H1 (cell line): ENCODE data around the gene GPR68. TPM values are rescaled to one million over a fixed set of nuclear protein-coding genes. Genes with fewer than 3 reads are reported as not detected.

ENCODE experiments used
- CTCF ChIA-PET: fragments of 300-600 bp; sonication (Branson Sonifier 250); formaldehyde crosslinking; loops from one replicate; lab custom pipeline; 2021; ENCODE audit not compliant: partially characterized antibody; lab: Charles Lee
- POLR2A ChIA-PET: fragments of 300-600 bp; sonication (Branson Sonifier 250); formaldehyde crosslinking; loops from one replicate; lab custom pipeline; 2021; ENCODE audit warnings: inconsistent platforms; ENCODE audit not compliant: partially characterized antibody; lab: Charles Lee
- DNase-seq, 2 experiments: peaks; one replicate each; pipeline versions ENCODE4 v3.0.0 to v3.0.0-alpha.2; 2010 to 2022; ENCODE audit warnings: low spot score in 2 of 2, low read depth in 1 of 2, mixed read lengths in 1 of 2
- FAIRE-seq: peaks from 2 replicates; lab custom pipeline; 2011; peaks lifted over from hg19 to GRCh38; lab: Jason Lieb, UNC
- H2AFZ ChIP-seq: 2 replicates; pipeline ENCODE4 v1.8.1; 2012; ENCODE audit warnings: low read length, inconsistent platforms
- H2AK5ac ChIP-seq: 2 replicates; pipeline ENCODE4 v1.6.1; 2013; ENCODE audit warnings: low read depth, low read length
- H2BK120ac ChIP-seq: replicated peaks from 2 replicates; pipeline ENCODE3; 2013; ENCODE audit warnings: low read depth, low read length, inconsistent platforms
- H2BK12ac ChIP-seq: 2 replicates; pipeline ENCODE4 v1.6.1; 2013; ENCODE audit warnings: low read depth, low read length
- H2BK15ac ChIP-seq: 2 replicates; pipeline ENCODE4 v1.6.1; 2013; ENCODE audit warnings: low read length
- H2BK20ac ChIP-seq: 2 replicates; pipeline ENCODE4 v1.6.1; 2013; ENCODE audit warnings: low read length
- H2BK5ac ChIP-seq: 2 replicates; pipeline ENCODE4 v1.6.1; 2013; ENCODE audit warnings: low read depth, low read length
- H3K14ac ChIP-seq: 2 replicates; pipeline ENCODE4 v1.6.1; 2013; ENCODE audit warnings: inconsistent platforms; ENCODE audit not compliant: insufficient read length
- H3K18ac ChIP-seq: 2 replicates; pipeline ENCODE4 v1.6.1; 2013; ENCODE audit warnings: low read length; ENCODE audit errors: extremely low read depth
- H3K23ac ChIP-seq: 2 replicates; pipeline ENCODE4 v1.6.1; 2013; ENCODE audit warnings: inconsistent platforms; ENCODE audit not compliant: insufficient read length
- H3K23me2 ChIP-seq: 2 replicates; pipeline ENCODE4 v1.6.1; 2013; ENCODE audit warnings: low read depth, low read length
- H3K27ac ChIP-seq: 2 replicates; pipeline ENCODE4 v1.6.1; 2011; ENCODE audit warnings: low read depth, low read length, inconsistent platforms
- H3K27me3 ChIP-seq, 4 experiments: replicated peaks in 1 of 4; 1 replicate in 1 of 4; 2 replicates in 3 of 4; pipeline versions ENCODE4 v1.6.1 to v1.8.1; 2011 to 2013; ENCODE audit warnings: low read length in 3 of 4, mild to moderate bottlenecking in 3 of 4, inconsistent platforms in 2 of 4, mixed read lengths in 2 of 4, moderate library complexity in 1 of 4; ENCODE audit not compliant: control insufficient read depth in 3 of 4, insufficient read depth in 3 of 4; ENCODE audit errors: extremely low read depth in 1 of 4
- H3K36me3 ChIP-seq, 4 experiments: 2 replicates each; pipeline versions ENCODE4 v1.6.1 to v1.8.1; 2011 to 2013; ENCODE audit warnings: mild to moderate bottlenecking in 4 of 4, low read length in 3 of 4, moderate library complexity in 2 of 4, control low read depth in 1 of 4, inconsistent platforms in 1 of 4; ENCODE audit not compliant: insufficient read depth in 4 of 4, control insufficient read depth in 2 of 4
- H3K4ac ChIP-seq: replicated peaks from 2 replicates; pipeline ENCODE3; 2013; ENCODE audit warnings: low read length, low read depth, mixed read lengths, inconsistent platforms; ENCODE audit not compliant: insufficient read length
- H3K4me1 ChIP-seq, 4 experiments: replicated peaks in 1 of 4; 1 replicate in 1 of 4; 2 replicates in 3 of 4; pipeline versions ENCODE4 v1.6.1 to v1.8.1; 2011 to 2013; ENCODE audit warnings: low read length in 3 of 4, inconsistent platforms in 2 of 4, mixed read lengths in 1 of 4; ENCODE audit not compliant: insufficient read depth in 4 of 4, control insufficient read depth in 3 of 4
- H3K4me2 ChIP-seq, 2 experiments: 2 replicates each; pipeline versions ENCODE4 v1.6.1 to v1.8.1; 2011 to 2013; ENCODE audit warnings: low read depth in 2 of 2, low read length in 2 of 2, control low read depth in 1 of 2, inconsistent platforms in 1 of 2, mild to moderate bottlenecking in 1 of 2; ENCODE audit not compliant: insufficient read depth in 1 of 2
- H3K4me3 ChIP-seq, 4 experiments: fragments of 200-600, 300-600 bp in 1 of 4; sonication (generic), shearing (Covaris generic), sonication (Bioruptor Twin) in 1 of 4; 2 replicates each; pipeline versions ENCODE4 v1.5.1 to v1.8.1; 2011 to 2016; ENCODE audit warnings: low read length in 4 of 4, low read depth in 3 of 4, control low read depth in 2 of 4, inconsistent platforms in 2 of 4, mild to moderate bottlenecking in 2 of 4, mixed read lengths in 1 of 4, moderate library complexity in 1 of 4; ENCODE audit not compliant: insufficient read depth in 2 of 4; ENCODE audit errors: extremely low read depth in 1 of 4
- H3K56ac ChIP-seq: replicated peaks from 2 replicates; pipeline ENCODE3; 2013; ENCODE audit warnings: low read depth, mild to moderate bottlenecking, mixed read lengths, low read length, inconsistent platforms; ENCODE audit not compliant: insufficient read length
- H3K79me1 ChIP-seq: 2 replicates; pipeline ENCODE4 v1.6.1; 2013; ENCODE audit warnings: low read depth, low read length, control low read depth
- H3K79me2 ChIP-seq, 2 experiments: 2 replicates each; pipeline versions ENCODE4 v1.6.1 to v1.8.1; 2012 to 2013; ENCODE audit warnings: low read length in 2 of 2, mild to moderate bottlenecking in 2 of 2, inconsistent platforms in 1 of 2; ENCODE audit not compliant: insufficient read depth in 2 of 2, control insufficient read depth in 1 of 2
- H3K9ac ChIP-seq, 4 experiments: replicated peaks in 1 of 4; 1 replicate in 1 of 4; 2 replicates in 3 of 4; pipeline versions ENCODE4 v1.6.1 to v1.8.1; 2011 to 2013; ENCODE audit warnings: low read depth in 3 of 4, low read length in 3 of 4, control low read depth in 2 of 4, mild to moderate bottlenecking in 2 of 4, moderate library complexity in 2 of 4, inconsistent platforms in 1 of 4; ENCODE audit errors: extremely low read depth in 1 of 4
- H3K9me3 ChIP-seq, 2 experiments: 2 replicates each; pipeline versions ENCODE4 v1.6.1 to v1.8.1; 2012 to 2013; ENCODE audit warnings: mild to moderate bottlenecking in 2 of 2, moderate library complexity in 2 of 2, control low read depth in 1 of 2, inconsistent platforms in 1 of 2, low read depth in 1 of 2, low read length in 1 of 2, mixed read lengths in 1 of 2; ENCODE audit not compliant: insufficient read depth in 2 of 2
- H4K20me1 ChIP-seq, 2 experiments: replicated peaks in 1 of 2; 2 replicates each; pipeline versions ENCODE3 to v1.8.1; 2011 to 2013; ENCODE audit warnings: inconsistent platforms in 2 of 2, low read length in 2 of 2, mild to moderate bottlenecking in 1 of 2; ENCODE audit not compliant: insufficient read depth in 2 of 2, control insufficient read depth in 1 of 2
- H4K5ac ChIP-seq: 2 replicates; pipeline ENCODE4 v1.6.1; 2013; ENCODE audit warnings: low read length, low read depth, mixed read lengths, inconsistent platforms; ENCODE audit not compliant: insufficient read length
- H4K8ac ChIP-seq: 2 replicates; pipeline ENCODE4 v1.8.0; 2013; ENCODE audit warnings: mild to moderate bottlenecking, moderate library complexity, low read length, inconsistent platforms; ENCODE audit not compliant: insufficient read depth; ENCODE audit errors: extremely low read depth
- H4K91ac ChIP-seq: replicated peaks from 2 replicates; pipeline ENCODE3; 2013; ENCODE audit warnings: low read length, mixed read lengths, inconsistent platforms; ENCODE audit not compliant: insufficient read length
- RNF2 ChIP-seq: fragments of 200-900, 300-1000 bp; sonication (generic); IDR thresholded peaks from 2 replicates; pipeline ENCODE4 v1.7.1; 2016; ENCODE audit warnings: borderline replicate concordance, low read depth, mild to moderate bottlenecking, antibody characterized with exemption, low read length; ENCODE audit not compliant: poor library complexity, severe bottlenecking; ENCODE audit errors: missing control alignments
- WGBS, 2 experiments: shearing (Covaris generic) in 1 of 2; methylation state at CpG; one replicate each; pipeline versions ENCODE4 v1.1.6 to v1.1.7; 2013 to 2015; ENCODE audit warnings: low lambda C conversion rate in 2 of 2, mixed read lengths in 2 of 2, inconsistent platforms in 1 of 2, low coverage in 1 of 2, missing lambda C conversion rate in 1 of 2; ENCODE audit not compliant: insufficient replicate concordance in 2 of 2, insufficient coverage in 1 of 2, insufficient read length in 1 of 2; ENCODE audit errors: extremely low coverage in 1 of 2, missing lambda C conversion rate in 1 of 2; 5-methylcytosine and 5-hydroxymethylcytosine counted together
- polyA plus RNA-seq, 7 experiments: library from polyadenylated mRNA; depleted of rRNA in 3 of 7; stranded (reverse) in 5 of 7; unstranded in 2 of 7; fragments of >200 nt in 5 of 7; fragments of 200-250 nt in 2 of 7; gene quantifications; 1 replicate in 5 of 7; 2 replicates in 1 of 7; 4 replicates in 1 of 7; pipeline versions ENCODE4 v1.2.1 to v1.2.3, GENCODE V29; 2011 to 2013; ENCODE audit warnings: missing spikeins in 2 of 7, mixed read lengths in 2 of 7
- total RNA-seq: library from RNA; stranded (reverse); fragmentation: NEBNext Ultra II Directional; extraction: Animal tissue kit (Norgen Biotek cat#: 25700); gene quantifications from 2 replicates; pipeline ENCODE4 v1.2.1, GENCODE V29; 2021
- TF ChIP-seq, protein P1 (sequence below): IDR thresholded peaks from 2 replicates; pipeline ENCODE4 v1.6.1; 2012; ENCODE audit warnings: inconsistent platforms

GPR68 gene
- total and polyA plus RNA-seq, 2 of the 8 experiments (the other 6 are each of a cell fraction or from before 2014, with no cell fraction given) = 0.22 to 0.76 TPM

DNA sequence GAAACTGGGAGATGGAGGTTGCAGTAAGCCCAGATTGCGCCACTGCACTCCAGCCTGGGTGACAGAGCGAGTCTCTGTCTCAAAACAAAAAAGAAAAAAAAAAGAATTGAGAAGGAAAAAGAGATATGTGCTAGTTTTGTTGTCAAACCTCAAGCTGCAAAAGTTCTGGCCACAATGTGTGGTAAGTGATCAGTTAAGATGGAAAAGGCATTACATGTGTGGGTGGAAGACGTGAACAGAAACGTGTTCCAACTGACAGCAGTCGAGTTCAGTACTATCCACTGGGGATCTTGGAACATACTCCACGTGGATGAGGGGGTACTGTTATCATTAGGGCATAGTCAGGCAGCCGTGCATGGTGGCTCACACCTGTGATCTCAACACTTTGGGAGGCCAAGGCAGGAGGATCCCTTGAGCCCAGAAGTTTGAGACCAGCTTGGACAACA is 17.3 kb downstream of the GPR68 start:
- Histone ChIP-seq H3K79me2 (no peaks in the 10 kb centered on the region), H3K36me3 (no peaks in the 10 kb centered on the region), H2BK15ac (no peak overlapping the region), H3K4me3 (no peak overlapping the region), H3K23ac (no peak overlapping the region), H3K27ac (no peak overlapping the region), H3K18ac (no peak overlapping the region), H2BK5ac (no peak overlapping the region), H3K27me3 (no peaks in the 10 kb centered on the region; a peak in 1 of 7 replicates), H3K79me1 (no peaks in the 10 kb centered on the region), H4K20me1 (no peaks in the 10 kb centered on the region), H2BK12ac (no peak overlapping the region; the same call in 1 of the 2 replicates), H2AK5ac (no peak overlapping the region), H4K8ac (no peak overlapping the region), H2BK120ac (no peak overlapping the region), H3K9me3 (peaks cover 0 to 7% of the 10 kb centered on the region in 2 experiments; a peak in 2 of 4 replicates), H2AFZ (no peak overlapping the region), H3K4ac (no peak overlapping the region), H3K4me1 (peaks cover 0 to 10% (median 6%) of the 10 kb centered on the region in 4 experiments; a peak in 6 of 7 replicates), H3K14ac (no peak overlapping the region), H2BK20ac (no peak overlapping the region), H3K9ac (no peak overlapping the region), H4K5ac (no peak overlapping the region), H3K23me2 (no peaks in the 10 kb centered on the region), H4K91ac (no peak overlapping the region), H3K4me2 (no peak overlapping the region), H3K56ac (no peak overlapping the region)
- 91% methylated on average over 6 of the region's 7 CpGs; no CpG with 5 or more reads in 1 of the 2 experiments for WGBS, 2 experiments
- no peak for FAIRE-seq
- TF ChIP-seq, protein P1, sequence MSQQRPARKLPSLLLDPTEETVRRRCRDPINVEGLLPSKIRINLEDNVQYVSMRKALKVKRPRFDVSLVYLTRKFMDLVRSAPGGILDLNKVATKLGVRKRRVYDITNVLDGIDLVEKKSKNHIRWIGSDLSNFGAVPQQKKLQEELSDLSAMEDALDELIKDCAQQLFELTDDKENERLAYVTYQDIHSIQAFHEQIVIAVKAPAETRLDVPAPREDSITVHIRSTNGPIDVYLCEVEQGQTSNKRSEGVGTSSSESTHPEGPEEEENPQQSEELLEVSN = no peak
- no peak for TF ChIP-seq RNF2
- no peak for DNase-seq
- CTCF ChIA-PET = interaction anchor here (0.6 to 2.6 kb wide), 4 partner anchors 25 to 467 kb away, joined by 4 to 7 read pairs (median 5); no protein-coding TSS in a partner anchor
- POLR2A ChIA-PET = interaction anchor here (0.6 to 2.2 kb wide), 3 partner anchors 12 to 381 kb away, joined by 3 to 5 read pairs (median 4); no protein-coding TSS in a partner anchor
